ENCODE measurements around the gene CHST8.
"Not testable (repeated sequence)": the region's sequence is repeated elsewhere in the genome, so short reads cannot be mapped to it uniquely, and the experiment has no call there.

Gene CHST8

DNA sequence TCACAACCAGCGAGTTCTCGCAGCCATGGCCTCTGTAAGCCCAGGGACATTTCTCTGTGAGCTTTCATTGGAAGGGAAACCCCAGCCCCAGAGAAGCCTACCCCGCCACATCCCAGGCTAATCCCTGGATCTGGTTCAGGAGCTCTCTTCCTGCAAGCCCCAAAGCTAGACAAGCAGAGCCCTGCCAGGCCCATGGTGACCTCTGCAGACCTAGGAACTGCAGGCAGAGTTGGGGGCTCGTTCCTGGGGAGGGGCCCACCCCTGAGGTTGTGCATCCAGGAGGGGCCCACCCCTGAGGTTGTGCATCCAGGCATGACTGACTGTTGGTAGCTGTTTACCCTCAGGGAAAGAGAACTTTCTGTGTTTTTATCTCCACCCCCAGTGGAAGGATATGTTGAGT is 196.7 kb downstream of the CHST8 start:
- no peak for DNase-seq

DNA sequence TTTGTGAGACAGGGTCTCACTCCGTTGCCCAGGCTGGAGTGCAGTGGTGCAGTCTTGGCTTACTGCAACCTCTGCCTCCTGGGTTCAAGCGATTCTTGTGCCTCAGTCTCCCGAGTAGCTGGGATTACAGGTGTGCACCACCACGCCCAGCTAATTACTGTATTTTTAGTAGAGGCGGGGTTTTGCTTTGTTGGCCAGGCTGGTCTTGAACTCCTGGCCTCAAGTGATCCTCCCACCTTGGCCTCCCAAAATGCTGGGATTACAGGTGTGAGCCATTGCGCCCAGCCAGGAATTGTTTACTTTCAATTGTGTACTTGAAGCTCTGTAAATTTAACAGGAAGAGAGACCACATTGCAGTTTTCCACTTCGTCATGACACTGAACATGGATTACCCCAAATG is 197.3 kb downstream of the CHST8 start:
- not testable (repeated sequence) for DNase-seq

DNA sequence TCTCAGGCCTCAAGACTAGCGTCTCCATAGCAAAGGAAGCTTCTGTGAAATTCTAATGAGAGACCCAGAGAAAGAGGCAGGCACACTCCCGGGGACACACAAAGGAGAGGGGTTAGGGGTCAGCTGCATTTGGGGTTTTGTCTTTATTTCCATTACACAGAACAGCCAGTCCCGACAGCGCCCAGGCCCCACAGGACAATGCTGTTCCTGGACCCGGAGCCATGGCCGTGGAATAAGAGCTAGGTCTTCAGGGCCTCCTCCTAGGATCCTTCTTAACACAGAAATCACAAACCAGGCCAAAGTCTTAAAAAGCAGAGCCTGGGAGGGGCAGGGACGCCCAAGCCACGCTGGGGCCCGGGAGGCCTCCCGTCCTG is 197.7 kb downstream of the CHST8 start:
- no peak for DNase-seq

DNA sequence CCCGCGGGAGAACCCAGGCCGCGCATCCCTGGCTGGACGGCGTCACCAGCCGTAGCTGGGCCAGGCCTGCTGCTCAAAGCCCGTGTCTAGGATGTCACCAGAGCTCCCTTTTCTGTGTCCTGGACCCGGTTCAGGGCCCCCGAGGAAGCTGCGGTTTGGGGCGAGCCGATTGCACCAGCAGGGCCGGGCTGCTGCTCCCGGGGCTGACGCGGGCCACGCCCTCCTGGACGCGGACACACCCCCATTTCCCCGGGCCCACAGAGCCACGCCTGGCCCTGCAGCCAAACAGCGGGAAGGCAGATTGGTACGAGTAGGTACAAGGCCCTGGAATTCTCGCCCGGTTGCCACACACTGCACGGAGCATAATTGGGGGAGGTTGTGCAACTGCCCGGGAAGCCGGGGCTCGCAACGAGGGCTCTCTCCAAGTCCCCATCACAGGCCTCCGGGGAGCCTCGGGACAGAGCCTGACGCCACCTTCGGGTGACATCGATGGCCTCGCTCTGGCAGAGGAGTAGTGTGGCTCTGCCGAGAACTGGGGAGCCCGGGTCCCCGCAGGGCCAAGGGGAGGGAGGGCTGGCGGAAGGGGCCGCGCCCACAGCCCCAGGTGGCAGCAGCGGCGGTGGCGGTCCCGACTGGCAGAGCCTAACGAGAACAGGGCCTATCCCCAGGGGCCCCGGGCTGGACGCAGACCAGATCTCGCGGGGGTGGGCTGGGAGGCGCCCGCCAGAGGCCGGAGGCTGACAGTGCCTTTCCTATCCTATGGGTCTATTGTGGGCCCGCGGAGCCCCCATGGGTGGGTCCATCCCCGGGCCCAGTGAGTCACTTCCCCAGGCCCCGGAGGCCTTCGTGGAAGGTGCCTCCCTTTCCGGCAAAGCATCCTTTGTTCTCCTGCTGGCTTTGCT is 198.4 kb downstream of the CHST8 start:
- DNase-seq = peak; percentile 39

DNA sequence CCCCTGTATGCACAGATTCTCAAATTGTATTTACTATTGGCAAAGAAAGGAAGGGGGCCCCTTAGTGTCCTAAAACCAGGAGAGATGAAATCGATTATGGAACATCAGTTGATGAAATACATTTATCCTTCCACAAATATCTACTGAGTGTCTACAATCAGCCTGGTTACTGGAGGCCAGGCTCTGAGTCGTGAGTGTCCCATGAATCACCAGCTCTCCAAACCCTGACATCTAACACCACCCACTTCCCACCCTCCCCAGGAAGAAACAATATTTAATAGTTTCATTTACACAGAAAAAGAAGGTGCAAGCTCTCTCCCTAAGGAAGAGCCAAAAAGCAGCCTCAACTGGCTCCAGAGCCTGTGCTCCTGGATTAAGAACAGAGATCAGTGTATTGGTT is 200.1 kb downstream of the CHST8 start:
- no peak for DNase-seq

Measured in NCI-H1105 (cell line).